Heart left ventricle (tissue), 13 donors: ENCODE results near the gene ZDHHC14.

Source experiments
- POLR2A ChIP-seq, 2 donors: fragments of 450-650 bp; IDR thresholded peaks; one replicate each; pipeline ENCODE4 v1.6.1; 2017; ENCODE audit warnings: antibody characterized with exemption in 2 of 2, mild to moderate bottlenecking in 2 of 2, moderate library complexity in 2 of 2
- TF ChIP-seq, protein P1 (sequence below), 12 donors: fragments of 200-600 bp; sonication (generic) in 4 of 12; IDR thresholded peaks; one replicate each; pipeline versions ENCODE4 v1.5.0 to v1.8.0; 2018 to 2022; ENCODE audit warnings: antibody characterized with exemption in 12 of 12, mild to moderate bottlenecking in 5 of 12
- donor health status: ischemic (EF 13 %, LVEDD 7.1; RV severe dilation, severe dysfunction).
- donor health status: DM: no; HTN: yes; CAD: no.
- donor health status: DM: no; HTN: no; CAD: no.
- donor health status: ischemic (EF 25% LVEDD 6.9; RV normal size, moderate dysfunction).
- donor health status: ischemic (EF 25% LVEDD 5.7; RV mildly dilated, moderate dysfunction).
- donor health status: ischemic (EF 35%, LVEDD 5.7; RV mildly dilated, moderate dysfunction).
- donor health status: nonischemic (EF 11% LVEDD 7.7; RV severe dilation, severe dysfunction).
- donor health status: DM: yes; HTN: yes; CAD: no.
- donor health status: PGD.
- donor health status: ischemic (EF 29% LVEDD 5.4; RV normal size, mild dysfunction).
- donor health status: nonischemic (EF 23%, LVEDD 6.1; RV moderate dilation, normal function).

DNA sequence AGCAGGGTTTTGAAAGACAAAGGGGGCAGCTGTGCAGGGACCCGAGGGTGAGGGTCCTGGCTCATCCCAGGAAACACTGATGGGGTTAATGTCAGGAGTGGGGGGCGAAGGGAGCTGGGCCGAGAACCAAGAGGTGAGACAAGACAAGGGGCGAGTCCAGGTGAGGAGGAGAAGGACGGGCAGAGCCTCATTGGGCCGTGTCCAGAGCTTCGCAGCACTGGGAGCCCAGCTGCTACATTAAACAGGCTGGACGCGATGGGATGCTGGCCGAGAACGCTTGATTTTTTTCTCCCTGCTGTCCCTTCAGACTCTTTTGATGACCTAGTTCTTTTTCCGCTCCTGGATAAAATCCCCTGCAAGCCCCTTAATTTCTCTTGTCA is 269.3 kb downstream of the ZDHHC14 start:
- TF ChIP-seq, protein P1, sequence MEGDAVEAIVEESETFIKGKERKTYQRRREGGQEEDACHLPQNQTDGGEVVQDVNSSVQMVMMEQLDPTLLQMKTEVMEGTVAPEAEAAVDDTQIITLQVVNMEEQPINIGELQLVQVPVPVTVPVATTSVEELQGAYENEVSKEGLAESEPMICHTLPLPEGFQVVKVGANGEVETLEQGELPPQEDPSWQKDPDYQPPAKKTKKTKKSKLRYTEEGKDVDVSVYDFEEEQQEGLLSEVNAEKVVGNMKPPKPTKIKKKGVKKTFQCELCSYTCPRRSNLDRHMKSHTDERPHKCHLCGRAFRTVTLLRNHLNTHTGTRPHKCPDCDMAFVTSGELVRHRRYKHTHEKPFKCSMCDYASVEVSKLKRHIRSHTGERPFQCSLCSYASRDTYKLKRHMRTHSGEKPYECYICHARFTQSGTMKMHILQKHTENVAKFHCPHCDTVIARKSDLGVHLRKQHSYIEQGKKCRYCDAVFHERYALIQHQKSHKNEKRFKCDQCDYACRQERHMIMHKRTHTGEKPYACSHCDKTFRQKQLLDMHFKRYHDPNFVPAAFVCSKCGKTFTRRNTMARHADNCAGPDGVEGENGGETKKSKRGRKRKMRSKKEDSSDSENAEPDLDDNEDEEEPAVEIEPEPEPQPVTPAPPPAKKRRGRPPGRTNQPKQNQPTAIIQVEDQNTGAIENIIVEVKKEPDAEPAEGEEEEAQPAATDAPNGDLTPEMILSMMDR (IDR thresholded peaks at IDR 0.05), result no peak
- TF ChIP-seq POLR2A (IDR thresholded peaks at IDR 0.05), result no peak
